ENCODE results near the gene ZNF597.

Gene ZNF597

DNA sequence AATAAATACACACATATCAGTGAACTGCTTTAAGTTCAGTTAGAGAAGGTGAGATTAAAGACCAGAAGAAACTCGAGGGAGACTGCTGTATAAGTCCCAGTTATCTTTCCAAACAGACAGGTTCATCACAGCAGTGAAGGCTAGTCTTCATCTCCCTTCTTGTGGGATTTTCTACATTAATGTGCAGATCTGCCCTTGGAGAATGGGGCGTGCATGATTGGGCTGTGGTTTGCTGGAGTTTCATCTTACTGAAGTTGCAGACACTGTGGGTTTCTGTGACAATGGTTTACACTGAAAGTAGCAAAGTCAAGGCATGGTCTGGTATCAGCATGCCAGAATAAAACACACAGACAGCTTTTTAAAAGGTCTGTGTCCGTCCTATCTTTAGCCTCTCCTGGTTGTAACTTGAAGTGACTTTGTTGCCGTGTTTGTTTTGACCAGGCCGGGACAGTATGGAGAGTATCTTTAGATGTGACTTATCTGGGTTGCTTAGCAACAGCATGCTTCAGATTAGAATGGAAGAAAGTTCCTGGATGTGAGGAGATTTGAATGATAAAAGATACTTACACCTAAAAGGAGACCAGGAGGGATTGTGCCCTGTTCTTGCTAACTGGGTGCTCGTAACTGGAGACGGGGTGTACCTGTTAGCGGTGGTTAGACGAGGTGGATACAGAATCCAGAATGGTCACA is 16.2 kb upstream of the ZNF597 start:
- H2AFZ ChIP-seq (ENCODE audit: low read depth, low read length, severe bottlenecking), result no peak overlapping the region
- peaks cover 64% of the 10 kb centered on the region for H3K79me2 ChIP-seq (ENCODE audit: insufficient read depth, low read length)
- H3K4me2 ChIP-seq (ENCODE audit: low read depth, low read length, poor library complexity, severe bottlenecking), result peak overlapping the region; percentile 96
- no peaks in the 10 kb centered on the region for H3K36me3 ChIP-seq (ENCODE audit: low read length)
- TF ChIP-seq EZH2phosphoT487 (conservative IDR thresholded peaks at IDR 0.05; ENCODE audit: low read length), result no peak
- H3K9me3 ChIP-seq (ENCODE audit: insufficient read depth, low read length), result no peaks in the 10 kb centered on the region
- H3K4me3 ChIP-seq (ENCODE audit: insufficient read depth, low read length, poor library complexity, severe bottlenecking), result peak overlapping the region; percentile 77
- no peaks in the 10 kb centered on the region for H3K27me3 ChIP-seq (ENCODE audit: low read length)
- no peaks in the 10 kb centered on the region for H3K9me2 ChIP-seq (replicated peaks; ENCODE audit: insufficient read depth, low read length)
- H3K9ac ChIP-seq (ENCODE audit: low read length), result peak overlapping the region; percentile 80
- H3F3A ChIP-seq (ENCODE audit: insufficient read depth), result peaks cover 15% of the 10 kb centered on the region
- peak overlapping the region; percentile 64 for H3K27ac ChIP-seq (ENCODE audit: low read depth, low read length)
- peaks cover 6% of the 10 kb centered on the region; the same call in 1 of the 2 replicates for H4K20me1 ChIP-seq (ENCODE audit: low read depth, low read length)

DNA sequence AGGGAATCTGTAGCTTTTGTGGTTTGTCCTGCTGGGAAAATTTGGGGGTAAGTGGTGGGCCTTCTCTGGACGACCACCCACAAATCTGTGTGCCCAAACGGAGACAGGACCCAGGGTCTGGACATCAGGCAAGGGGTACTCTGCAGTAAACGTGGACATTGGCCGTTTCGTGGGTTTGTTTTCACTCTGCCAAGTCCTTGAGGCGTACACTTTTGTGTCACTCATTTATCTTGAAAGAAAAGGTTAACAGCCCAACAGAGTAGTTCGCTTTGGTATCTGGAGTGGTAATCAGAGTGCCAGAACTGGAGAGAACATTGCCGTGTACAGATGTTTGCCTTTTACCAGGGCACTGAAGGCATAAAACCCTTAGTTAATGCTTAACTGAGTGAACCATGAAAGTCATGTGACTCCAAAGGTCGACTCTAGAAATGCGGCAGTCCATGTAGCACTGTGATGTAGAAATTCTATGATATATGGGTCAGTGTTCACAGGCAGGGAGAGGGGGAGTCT is 15.6 kb upstream of the ZNF597 start:
- H3K9me3 ChIP-seq (ENCODE audit: insufficient read depth, low read length), result no peaks in the 10 kb centered on the region
- H3K9me2 ChIP-seq (replicated peaks; ENCODE audit: insufficient read depth, low read length), result no peaks in the 10 kb centered on the region
- TF ChIP-seq, protein P1, sequence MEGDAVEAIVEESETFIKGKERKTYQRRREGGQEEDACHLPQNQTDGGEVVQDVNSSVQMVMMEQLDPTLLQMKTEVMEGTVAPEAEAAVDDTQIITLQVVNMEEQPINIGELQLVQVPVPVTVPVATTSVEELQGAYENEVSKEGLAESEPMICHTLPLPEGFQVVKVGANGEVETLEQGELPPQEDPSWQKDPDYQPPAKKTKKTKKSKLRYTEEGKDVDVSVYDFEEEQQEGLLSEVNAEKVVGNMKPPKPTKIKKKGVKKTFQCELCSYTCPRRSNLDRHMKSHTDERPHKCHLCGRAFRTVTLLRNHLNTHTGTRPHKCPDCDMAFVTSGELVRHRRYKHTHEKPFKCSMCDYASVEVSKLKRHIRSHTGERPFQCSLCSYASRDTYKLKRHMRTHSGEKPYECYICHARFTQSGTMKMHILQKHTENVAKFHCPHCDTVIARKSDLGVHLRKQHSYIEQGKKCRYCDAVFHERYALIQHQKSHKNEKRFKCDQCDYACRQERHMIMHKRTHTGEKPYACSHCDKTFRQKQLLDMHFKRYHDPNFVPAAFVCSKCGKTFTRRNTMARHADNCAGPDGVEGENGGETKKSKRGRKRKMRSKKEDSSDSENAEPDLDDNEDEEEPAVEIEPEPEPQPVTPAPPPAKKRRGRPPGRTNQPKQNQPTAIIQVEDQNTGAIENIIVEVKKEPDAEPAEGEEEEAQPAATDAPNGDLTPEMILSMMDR (IDR thresholded peaks at IDR 0.05; ENCODE audit: insufficient read depth, low read length, poor library complexity, severe bottlenecking), result no peak
- no peak for TF ChIP-seq EZH2phosphoT487 (conservative IDR thresholded peaks at IDR 0.05; ENCODE audit: low read length)
- no peaks in the 10 kb centered on the region for H3K36me3 ChIP-seq (ENCODE audit: low read length)
- H3K4me2 ChIP-seq (ENCODE audit: low read depth, low read length, poor library complexity, severe bottlenecking), result peak overlapping the region; percentile 96
- peak overlapping the region; percentile 80 for H3K9ac ChIP-seq (ENCODE audit: low read length)
- H2AFZ ChIP-seq (ENCODE audit: low read depth, low read length, severe bottlenecking), result no peak overlapping the region
- H3K27ac ChIP-seq (ENCODE audit: low read depth, low read length), result peak overlapping the region; percentile 64
- H3K4me3 ChIP-seq (ENCODE audit: insufficient read depth, low read length, poor library complexity, severe bottlenecking), result peak overlapping the region; percentile 77
- H4K20me1 ChIP-seq (ENCODE audit: low read depth, low read length), result peaks cover 3% of the 10 kb centered on the region; the same call in 1 of the 2 replicates
- H3K79me2 ChIP-seq (ENCODE audit: insufficient read depth, low read length), result peaks cover 57% of the 10 kb centered on the region
- peaks cover 15% of the 10 kb centered on the region for H3F3A ChIP-seq (ENCODE audit: insufficient read depth)
- no peaks in the 10 kb centered on the region for H3K27me3 ChIP-seq (ENCODE audit: low read length)

DNA sequence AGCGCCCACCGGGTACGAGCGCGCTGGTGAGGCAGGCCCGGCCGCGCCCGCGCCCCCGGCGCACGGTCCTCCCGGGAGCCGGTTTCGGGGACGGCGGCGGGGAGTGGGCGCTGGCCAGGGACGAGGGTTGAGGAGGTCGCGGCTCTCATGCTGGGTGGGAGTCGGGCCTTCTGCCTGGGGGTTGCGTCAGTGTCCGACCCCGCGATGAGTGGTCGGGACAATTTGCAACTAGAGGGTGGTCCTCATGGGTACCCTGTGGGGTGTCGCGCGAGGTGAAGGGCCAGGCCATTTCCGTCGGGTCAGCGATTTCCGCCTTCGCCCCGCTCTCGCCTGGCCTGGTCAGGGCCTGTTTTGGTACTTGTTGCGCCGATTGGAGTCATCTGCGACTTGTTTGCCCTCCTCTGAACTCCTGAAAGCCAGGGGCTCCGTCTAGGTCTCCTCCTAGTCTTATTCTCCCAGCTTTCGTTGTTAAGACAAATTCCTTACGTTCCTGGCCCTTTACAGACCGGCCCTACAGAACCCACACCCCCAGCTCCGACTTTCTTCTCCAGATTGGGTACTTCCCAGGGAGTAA is 15.1 kb upstream of the ZNF597 start:
- H3K9me3 ChIP-seq (ENCODE audit: insufficient read depth, low read length), result no peaks in the 10 kb centered on the region
- H3K9me2 ChIP-seq (replicated peaks; ENCODE audit: insufficient read depth, low read length), result no peaks in the 10 kb centered on the region
- H3K79me2 ChIP-seq (ENCODE audit: insufficient read depth, low read length), result peaks cover 52% of the 10 kb centered on the region
- H3F3A ChIP-seq (ENCODE audit: insufficient read depth), result peaks cover 15% of the 10 kb centered on the region
- H3K27ac ChIP-seq (ENCODE audit: low read depth, low read length), result peak overlapping the region; percentile 64
- TF ChIP-seq EZH2phosphoT487 (conservative IDR thresholded peaks at IDR 0.05; ENCODE audit: low read length), result no peak
- TF ChIP-seq, protein P1 (IDR thresholded peaks at IDR 0.05; ENCODE audit: insufficient read depth, low read length, poor library complexity, severe bottlenecking), result no peak
- H3K36me3 ChIP-seq (ENCODE audit: low read length), result no peaks in the 10 kb centered on the region
- H3K4me3 ChIP-seq (ENCODE audit: insufficient read depth, low read length, poor library complexity, severe bottlenecking), result peak overlapping the region; percentile 77
- peaks cover 3% of the 10 kb centered on the region; the same call in 1 of the 2 replicates for H4K20me1 ChIP-seq (ENCODE audit: low read depth, low read length)
- no peaks in the 10 kb centered on the region for H3K27me3 ChIP-seq (ENCODE audit: low read length)
- peak overlapping the region; percentile 80 for H3K9ac ChIP-seq (ENCODE audit: low read length)
- peak overlapping the region; percentile 96 for H3K4me2 ChIP-seq (ENCODE audit: low read depth, low read length, poor library complexity, severe bottlenecking)
- H2AFZ ChIP-seq (ENCODE audit: low read depth, low read length, severe bottlenecking), result no peak overlapping the region
